SK-N-SH (cell line): Measurements from ENCODE around the gene STEEP1. TPM values are rescaled to one million over a fixed set of nuclear protein-coding genes. Genes with fewer than 3 reads are reported as not detected.
A peak's percentile ranks its signal among the peaks of the same experiment; 100 is the strongest.

Experiments
- CTCF ChIA-PET: fragments of 300-600, 350-600 bp; formaldehyde crosslinking; extraction: SDS; loops from one replicate; lab custom pipeline; 2021; lab: Yijun Ruan, JAX
- POLR2A ChIA-PET: fragments of 350-600 bp; sonication (Branson Sonifier 250); formaldehyde crosslinking; extraction: SDS; loops from one replicate; lab custom pipeline; 2020; ENCODE audit warnings: antibody characterized with exemption, inconsistent platforms; lab: Yijun Ruan, JAX
- DNase-seq: peaks from one replicate; pipeline ENCODE4 v3.0.0; 2012
- H2AFZ ChIP-seq: fragments of 200-600 bp; sonication (generic); 2 replicates; pipeline ENCODE4 v1.8.1; 2016; ENCODE audit warnings: antibody characterized with exemption, mild to moderate bottlenecking, low read depth
- H3F3A ChIP-seq: fragments of 200-600 bp; sonication (generic); replicated peaks from 2 replicates; pipeline ENCODE3; 2016; ENCODE audit warnings: antibody characterized with exemption, mild to moderate bottlenecking; ENCODE audit not compliant: insufficient read depth
- H3K27ac ChIP-seq, 2 experiments: fragments of 200-500 bp in 1 of 2; fragments of 200-600 bp in 1 of 2; sonication (Bioruptor generic) in 1 of 2; sonication (generic), shearing (Covaris generic) in 1 of 2; 2 replicates each; pipeline versions ENCODE4 v1.5.1 to v1.6.1; 2014 to 2016; ENCODE audit warnings: low read depth in 2 of 2, inconsistent platforms in 1 of 2, low read length in 1 of 2, mild to moderate bottlenecking in 1 of 2, mixed read lengths in 1 of 2
- H3K27me3 ChIP-seq: fragments of 200-600 bp; sonication (generic), shearing (Covaris generic); 2 replicates; pipeline ENCODE4 v1.6.1; 2016; ENCODE audit warnings: mixed run types; ENCODE audit not compliant: insufficient read depth
- H3K36me3 ChIP-seq, 2 experiments: fragments of 200-500 bp in 1 of 2; fragments of 200-600 bp in 1 of 2; sonication (Bioruptor generic) in 1 of 2; sonication (generic) in 1 of 2; replicated peaks in 1 of 2; 2 replicates each; pipeline versions ENCODE3 to v1.5.1; 2014 to 2016; ENCODE audit warnings: low read length in 1 of 2, mild to moderate bottlenecking in 1 of 2; ENCODE audit not compliant: insufficient read depth in 2 of 2, control insufficient read depth in 1 of 2
- H3K4me1 ChIP-seq, 2 experiments: fragments of 200-500 bp in 1 of 2; fragments of 200-600 bp in 1 of 2; sonication (Bioruptor generic) in 1 of 2; sonication (generic), shearing (Covaris generic) in 1 of 2; 2 replicates each; pipeline versions ENCODE4 v1.5.1 to v1.6.1; 2014 to 2016; ENCODE audit warnings: low read depth in 1 of 2, low read length in 1 of 2, mixed run types in 1 of 2; ENCODE audit not compliant: insufficient read depth in 2 of 2, control insufficient read depth in 1 of 2
- H3K4me2 ChIP-seq: fragments of 200-600 bp; sonication (generic), shearing (Covaris generic); 2 replicates; pipeline ENCODE4 v1.6.1; 2017; ENCODE audit warnings: mixed run types
- H3K4me3 ChIP-seq, 2 experiments: fragments of 200-500 bp in 1 of 2; fragments of 200-600 bp in 1 of 2; sonication (Bioruptor generic) in 1 of 2; sonication (generic), shearing (Covaris generic) in 1 of 2; 2 replicates each; pipeline versions ENCODE4 v1.5.1 to v1.8.1; 2014 to 2016; ENCODE audit warnings: low read depth in 2 of 2, inconsistent platforms in 1 of 2, low read length in 1 of 2, mild to moderate bottlenecking in 1 of 2, mixed read lengths in 1 of 2, moderate library complexity in 1 of 2
- H3K79me2 ChIP-seq: fragments of 200-600 bp; sonication (generic); 2 replicates; pipeline ENCODE4 v1.8.1; 2017; ENCODE audit warnings: mild to moderate bottlenecking; ENCODE audit not compliant: insufficient read depth
- H3K9ac ChIP-seq: fragments of 200-600 bp; sonication (generic); 2 replicates; pipeline ENCODE4 v1.6.1; 2017; ENCODE audit warnings: mixed run types
- H3K9me2 ChIP-seq: fragments of 200-600 bp; sonication (generic); 2 replicates; pipeline ENCODE4 v1.6.1; 2017; ENCODE audit warnings: mixed run types
- H3K9me3 ChIP-seq: fragments of 200-600 bp; sonication (generic); 2 replicates; pipeline ENCODE4 v1.6.1; 2017; ENCODE audit warnings: mixed run types, mild to moderate bottlenecking, moderate library complexity
- H4K20me1 ChIP-seq: fragments of 200-600 bp; sonication (generic); 2 replicates; pipeline ENCODE4 v1.6.1; 2017; ENCODE audit warnings: mild to moderate bottlenecking, mixed run types; ENCODE audit not compliant: insufficient read depth
- CHD2 ChIP-seq: fragments of 150-350 bp; IDR thresholded peaks from 2 replicates; pipeline ENCODE4 v1.6.1; 2018; ENCODE audit warnings: low read length; ENCODE audit not compliant: partially characterized antibody
- ELF1 ChIP-seq: IDR thresholded peaks from 2 replicates; pipeline ENCODE4 v1.4.0; 2012
- EP300 ChIP-seq, 2 experiments: IDR thresholded peaks; 2 replicates each; pipeline versions ENCODE4 v1.4.0 to v1.6.1; 2012; ENCODE audit warnings: borderline replicate concordance in 1 of 2, low read depth in 1 of 2, low read length in 1 of 2
- GABPA ChIP-seq: IDR thresholded peaks from 2 replicates; pipeline ENCODE4 v1.4.0; 2012; ENCODE audit warnings: low read depth, mild to moderate bottlenecking
- JUND ChIP-seq: IDR thresholded peaks from 2 replicates; pipeline ENCODE4 v1.4.0; 2012
- MAX ChIP-seq: IDR thresholded peaks from 2 replicates; pipeline ENCODE4 v1.4.0; 2012; ENCODE audit warnings: low read depth
- MEF2A ChIP-seq: IDR thresholded peaks from 2 replicates; pipeline ENCODE4 v1.4.0; 2012; ENCODE audit warnings: low read depth, borderline replicate concordance
- MXI1 ChIP-seq: IDR thresholded peaks from 2 replicates; pipeline ENCODE4 v1.6.1; 2012; ENCODE audit warnings: mild to moderate bottlenecking, low read depth, low read length, improper control_type of control experiment
- NFIC ChIP-seq: IDR thresholded peaks from 2 replicates; pipeline ENCODE4 v1.4.0; 2012; ENCODE audit warnings: borderline replicate concordance
- POLR2AphosphoS5 ChIP-seq: IDR thresholded peaks from 2 replicates; pipeline ENCODE4 v1.6.1; 2012; ENCODE audit warnings: low read depth, low read length
- REST ChIP-seq: IDR thresholded peaks from 2 replicates; pipeline ENCODE4 v1.6.1; 2012; ENCODE audit warnings: mild to moderate bottlenecking, low read depth, low read length, moderate library complexity
- RFX5 ChIP-seq: IDR thresholded peaks from 2 replicates; pipeline ENCODE4 v1.6.1; 2012; ENCODE audit warnings: mild to moderate bottlenecking, improper control_type of control experiment, low read length
- RXRA ChIP-seq: IDR thresholded peaks from 2 replicates; pipeline ENCODE4 v1.4.0; 2012; ENCODE audit warnings: low read depth, mild to moderate bottlenecking, borderline replicate concordance
- TAF1 ChIP-seq: IDR thresholded peaks from 2 replicates; pipeline ENCODE4 v1.6.1; 2012; ENCODE audit warnings: low read depth, mild to moderate bottlenecking, low read length, moderate library complexity, borderline replicate concordance
- TCF12 ChIP-seq: IDR thresholded peaks from 2 replicates; pipeline ENCODE4 v1.4.0; 2012
- TEAD4 ChIP-seq: IDR thresholded peaks from 2 replicates; pipeline ENCODE4 v1.4.0; 2012; ENCODE audit warnings: mild to moderate bottlenecking, borderline replicate concordance; ENCODE audit not compliant: insufficient read depth
- USF1 ChIP-seq: IDR thresholded peaks from 2 replicates; pipeline ENCODE4 v1.4.0; 2012; ENCODE audit warnings: low read depth, borderline replicate concordance
- YY1 ChIP-seq: IDR thresholded peaks from 2 replicates; pipeline ENCODE4 v1.4.0; 2012; ENCODE audit warnings: low read depth, mild to moderate bottlenecking
- ZBTB33 ChIP-seq: IDR thresholded peaks from 2 replicates; pipeline ENCODE4 v1.4.0; 2012; ENCODE audit warnings: low read depth, borderline replicate concordance
- WGBS: methylation state at CpG from one replicate; pipeline ENCODE4 v1.1.6; 2017; ENCODE audit warnings: low lambda C conversion rate; 5-methylcytosine and 5-hydroxymethylcytosine counted together
- polyA plus RNA-seq, 3 experiments: library from polyadenylated mRNA; depleted of rRNA; stranded (reverse); fragments of >200 nt; gene quantifications; 2 replicates each; pipeline ENCODE4 v1.2.3, GENCODE V29; 2012
- TF ChIP-seq, protein P1 (sequence below): fragments of 150-350 bp; IDR thresholded peaks from 2 replicates; pipeline ENCODE4 v1.6.1; 2017; ENCODE audit warnings: antibody characterized with exemption, low read length, low read depth, borderline replicate concordance

STEEP1 gene
- 19.2 and 22.9 TPM in 2 replicates for polyA plus RNA-seq (2012; rRNA removed)
- polyA plus RNA-seq (2012; cell fraction: cytosol; rRNA removed) = 24.4 and 28.7 TPM in 2 replicates
- 20.7 and 24.1 TPM in 2 replicates for polyA plus RNA-seq (2012; cell fraction: nucleus; rRNA removed)

- H3K9ac ChIP-seq = peak within 1 kb of the TSS; percentile 83
- H3K4me2 ChIP-seq = peak within 1 kb of the TSS; percentile 80
- H4K20me1 ChIP-seq = no peaks in the 10 kb centered on the region
- H3K27me3 ChIP-seq = no peaks in the 10 kb centered on the region; the same call in 1 of the 2 replicates
- peak; percentile 90 for DNase-seq
- H3K4me3 ChIP-seq = peak within 1 kb of the TSS; percentile 51 to 85
- no peaks in the 10 kb centered on the region for H3K9me3 ChIP-seq
- H3K79me2 ChIP-seq = peaks cover 29% of the 10 kb centered on the region
- 3% methylated on average over 21 of the region's 27 CpGs for WGBS
- H2AFZ ChIP-seq = peak within 1 kb of the TSS; percentile 80
- H3F3A ChIP-seq = no peaks in the 10 kb centered on the region
- ChIA-PET POLR2A (interaction anchor here (0.6 to 1.0 kb wide), 2 partner anchors 10 to 41 kb away, joined by 3 read pairs; partner anchors contain the start of gene NKRF), CTCF (interaction anchor here (0.9 to 1.7 kb wide), 3 partner anchors 45 to 53 kb away, joined by 3 to 9 read pairs (median 4); no protein-coding TSS in a partner anchor)
- peaks cover 2 to 3% of the 10 kb centered on the region in 2 experiments for H3K36me3 ChIP-seq
- H3K27ac ChIP-seq = peak within 1 kb of the TSS in 1 of 2 experiments; percentile 63; a peak in 2 of 4 replicates
- no peaks in the 10 kb centered on the region for H3K9me2 ChIP-seq
- TF ChIP-seq MEF2A = no peak
- no peak for TF ChIP-seq ZBTB33
- peak; percentile 34; the same call in 1 of the 2 replicates for TF ChIP-seq TCF12
- TF ChIP-seq, protein P1, sequence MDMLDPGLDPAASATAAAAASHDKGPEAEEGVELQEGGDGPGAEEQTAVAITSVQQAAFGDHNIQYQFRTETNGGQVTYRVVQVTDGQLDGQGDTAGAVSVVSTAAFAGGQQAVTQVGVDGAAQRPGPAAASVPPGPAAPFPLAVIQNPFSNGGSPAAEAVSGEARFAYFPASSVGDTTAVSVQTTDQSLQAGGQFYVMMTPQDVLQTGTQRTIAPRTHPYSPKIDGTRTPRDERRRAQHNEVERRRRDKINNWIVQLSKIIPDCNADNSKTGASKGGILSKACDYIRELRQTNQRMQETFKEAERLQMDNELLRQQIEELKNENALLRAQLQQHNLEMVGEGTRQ = peak; percentile 80
- TF ChIP-seq TAF1 = peak; percentile 85
- peak; percentile 95 for TF ChIP-seq MXI1
- TF ChIP-seq JUND = peak; percentile 18; the same call in 1 of the 2 replicates
- no peak for TF ChIP-seq RXRA
- peak; percentile 92 for TF ChIP-seq MAX
- peak; percentile 89 for TF ChIP-seq ELF1
- TF ChIP-seq EP300 (IDR thresholded peaks at IDR 0.05; ENCODE audit: borderline replicate concordance in 1 of 2, low read depth in 1 of 2, low read length in 1 of 2) = peak; percentile 28 to 55; a peak in 1 of 4 replicates
- no peak for TF ChIP-seq TEAD4
- TF ChIP-seq GABPA = peak; percentile 74
- peak; percentile 82 for TF ChIP-seq POLR2AphosphoS5
- TF ChIP-seq RFX5 = peak; percentile 55; the same call in 1 of the 2 replicates
- peak; percentile 38; the same call in 1 of the 2 replicates for TF ChIP-seq YY1
- no peak for TF ChIP-seq NFIC
- TF ChIP-seq REST = peak; percentile 42; the same call in 1 of the 2 replicates
- TF ChIP-seq CHD2 = peak; percentile 78
- peak; percentile 94 for TF ChIP-seq USF1
- no peaks in the 10 kb centered on the region for H3K4me1 ChIP-seq
Observed at GRCh38 chrX:119565107-119565663, at the start of gene STEEP1. TSS of gene STEEP1 (minus strand) at chrX:119565409. CDS start at chrX:119565355, 54 bp downstream.
